Suppressor macrophage treated with lipopolysaccharide for 4 hours (primary cell): Measurements from ENCODE around the gene AKR7A3.
A peak's percentile ranks its signal among the peaks of the same experiment; 100 is the strongest.
"Not testable (repeated sequence)": the region's sequence is repeated elsewhere in the genome, so short reads cannot be mapped to it uniquely, and the experiment has no call there.

ENCODE experiments used
- DNase-seq: peaks from one replicate; pipeline ENCODE4 v3.0.0-alpha.2; 2020

The AKR7A3 gene

GRCh38 chr1:19287436-19288185 is 959 bp downstream of the AKR7A3 start:
- no peak for DNase-seq

GRCh38 chr1:19285807-19286206 is 2.8 kb downstream of the AKR7A3 start:
- DNase-seq: not testable (repeated sequence)

- not testable (repeated sequence) for DNase-seq
These were observed 3.2 kb downstream of the AKR7A3 start for GRCh38 chr1:19285366-19285765.

DNA sequence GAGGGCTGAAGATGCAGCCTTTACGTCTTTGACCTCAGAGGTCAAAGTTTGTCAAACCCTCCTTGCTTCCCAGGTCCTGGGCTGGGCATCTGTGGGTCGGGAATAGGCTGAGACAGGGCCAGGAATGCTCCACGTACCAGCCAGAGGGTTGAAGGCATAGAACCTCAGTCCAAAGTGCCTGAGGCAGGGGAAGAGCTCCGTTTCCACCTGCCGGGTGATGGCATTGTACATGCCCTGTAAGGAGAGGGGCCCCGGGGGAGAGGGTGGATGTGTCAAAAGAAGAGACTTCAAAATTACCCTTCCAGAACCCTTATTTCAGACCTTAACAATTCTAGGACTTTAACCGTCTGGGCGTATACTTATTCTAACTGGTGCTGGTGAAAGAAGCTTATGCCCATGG is 3.7 kb downstream of the AKR7A3 start:
- no peak for DNase-seq

GRCh38 chr1:19283891-19284290 is 4.7 kb downstream of the AKR7A3 start:
- no peak for DNase-seq

GRCh38 chr1:19274636-19275035 is 13.9 kb downstream of the AKR7A3 start:
- DNase-seq: no peak

- not testable (repeated sequence) for DNase-seq
These were observed 14.6 kb downstream of the AKR7A3 start for GRCh38 chr1:19273844-19274531.

GRCh38 chr1:19273106-19273843 is 15.3 kb downstream of the AKR7A3 start:
- no peak for DNase-seq

DNA sequence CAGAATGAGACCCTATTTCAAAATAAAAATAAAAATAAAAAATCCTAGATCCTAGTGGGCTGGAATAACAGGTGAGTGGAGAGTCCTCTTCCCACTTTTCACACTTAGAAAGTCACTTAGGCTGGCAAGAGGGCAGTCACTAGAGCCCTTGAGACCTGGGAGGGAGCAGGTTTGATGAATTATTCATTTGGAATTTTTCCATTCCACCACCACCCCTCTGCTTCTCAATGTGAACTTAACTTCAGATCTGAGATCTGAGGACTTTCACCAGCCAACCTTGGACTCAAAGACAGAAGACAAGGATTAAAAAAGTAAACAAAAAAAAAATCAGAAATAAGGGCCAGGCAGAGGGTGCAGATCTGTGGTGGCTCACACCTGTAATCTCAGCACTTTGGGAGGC is 16.5 kb downstream of the AKR7A3 start:
- no peak for DNase-seq

DNA sequence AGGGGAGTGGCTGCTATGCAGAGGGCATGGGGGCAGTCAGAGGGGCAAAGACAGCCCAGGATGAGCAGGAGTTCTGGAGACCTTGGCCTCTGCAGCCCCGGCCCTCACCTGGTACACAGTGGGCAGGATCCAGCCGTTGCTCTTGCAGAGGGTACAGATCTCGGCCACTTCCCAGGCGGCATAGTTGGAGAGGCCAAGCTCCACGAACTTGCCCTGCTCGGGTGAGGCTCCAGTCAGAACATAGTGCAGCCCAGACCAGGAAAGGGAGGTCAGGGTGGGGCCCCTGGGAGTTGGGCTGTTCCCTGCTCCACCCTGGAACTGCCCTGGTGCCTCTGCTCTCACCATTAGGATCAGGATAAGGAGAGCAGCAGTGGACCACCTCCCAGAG is 18.2 kb downstream of the AKR7A3 start:
- DNase-seq: not testable (repeated sequence)

- not testable (repeated sequence) for DNase-seq
These were observed 18.9 kb downstream of the AKR7A3 start for GRCh38 chr1:19269427-19270342.

DNA sequence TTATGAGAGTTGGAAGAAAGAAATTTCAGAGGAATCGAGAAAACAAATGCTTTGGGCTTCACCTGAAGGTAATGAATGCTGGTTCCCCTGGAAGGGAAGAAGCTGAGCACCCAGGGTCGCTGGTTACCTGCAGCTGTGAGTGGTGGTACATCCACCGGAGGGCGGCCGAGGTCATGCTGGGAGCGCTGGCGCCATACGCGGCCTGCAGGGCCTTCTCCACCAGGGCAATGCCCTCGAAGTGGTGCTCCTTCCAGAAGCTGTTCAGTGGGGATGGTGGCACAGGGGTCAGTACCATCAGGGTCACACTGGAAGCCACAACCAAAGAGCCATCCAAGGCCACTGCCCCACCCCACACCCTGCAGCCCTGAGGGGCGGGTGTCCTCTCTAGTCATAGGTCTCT is 20.1 kb downstream of the AKR7A3 start:
- DNase-seq: no peak

- no peak for DNase-seq
These were observed 25.8 kb downstream of the AKR7A3 start for GRCh38 chr1:19262744-19263143.

DNA sequence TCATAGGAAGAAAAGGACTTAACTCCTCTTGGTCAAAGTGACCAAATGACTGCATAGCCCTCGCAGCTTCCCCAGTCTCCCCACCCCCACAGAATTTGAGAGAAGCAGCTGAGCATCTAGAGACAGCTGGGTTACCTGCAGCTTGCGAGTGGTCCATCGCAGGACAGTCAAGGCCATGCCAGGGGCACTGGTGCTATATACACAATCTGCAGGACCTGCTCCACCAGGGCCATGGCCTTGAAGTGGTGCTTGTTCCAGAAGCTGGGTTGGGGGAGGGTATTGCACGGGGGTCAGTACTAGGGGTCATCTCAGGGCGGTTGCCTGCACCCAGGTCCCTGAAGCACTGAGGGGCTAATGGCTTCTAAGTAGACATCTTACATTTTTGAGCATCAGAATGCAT is 26.5 kb downstream of the AKR7A3 start:
- no peak for DNase-seq

- peak; percentile 31 for DNase-seq
These were observed 28.1 kb downstream of the AKR7A3 start for GRCh38 chr1:19260211-19261138.

- DNase-seq: no peak
These were observed 30.2 kb downstream of the AKR7A3 start for GRCh38 chr1:19258353-19258752.

- peak; percentile 74 for DNase-seq
These were observed 31.2 kb downstream of the AKR7A3 start for GRCh38 chr1:19257178-19257914.

GRCh38 chr1:19256301-19256700 is 32.3 kb downstream of the AKR7A3 start:
- DNase-seq: not testable (repeated sequence)

- DNase-seq: no peak
These were observed 33.3 kb downstream of the AKR7A3 start for GRCh38 chr1:19255288-19255687.

- no peak for DNase-seq
These were observed 34.2 kb downstream of the AKR7A3 start for GRCh38 chr1:19254416-19254815.
